Effector CD4-positive, alpha-beta T cell (primary cell): Measurements from ENCODE around the gene SIAH3.

Experiments
- DNase-seq: peaks from one replicate; pipeline ENCODE4 v3.0.0-alpha.2; 2020

The SIAH3 gene

DNA sequence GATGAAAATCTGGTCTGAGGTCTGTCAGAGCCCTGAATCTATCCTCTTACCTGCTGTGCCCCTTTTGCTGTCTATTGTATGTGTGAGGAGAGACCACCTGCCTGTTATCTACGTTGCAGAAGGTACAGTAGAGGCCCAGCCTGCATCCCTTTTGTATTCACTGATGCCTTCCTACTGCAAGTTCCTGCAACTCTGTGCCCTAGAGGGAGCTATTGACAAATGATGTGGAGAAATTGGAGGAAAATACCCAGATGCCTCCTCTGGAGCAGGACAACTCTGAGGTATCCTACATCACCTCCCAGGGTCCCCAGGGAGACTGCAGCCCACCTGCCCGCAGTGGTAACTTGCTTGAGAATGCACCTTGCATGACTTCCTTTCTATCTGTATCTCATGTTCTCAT, 33.7 kb downstream of the SIAH3 start:
- no peak for DNase-seq

DNA sequence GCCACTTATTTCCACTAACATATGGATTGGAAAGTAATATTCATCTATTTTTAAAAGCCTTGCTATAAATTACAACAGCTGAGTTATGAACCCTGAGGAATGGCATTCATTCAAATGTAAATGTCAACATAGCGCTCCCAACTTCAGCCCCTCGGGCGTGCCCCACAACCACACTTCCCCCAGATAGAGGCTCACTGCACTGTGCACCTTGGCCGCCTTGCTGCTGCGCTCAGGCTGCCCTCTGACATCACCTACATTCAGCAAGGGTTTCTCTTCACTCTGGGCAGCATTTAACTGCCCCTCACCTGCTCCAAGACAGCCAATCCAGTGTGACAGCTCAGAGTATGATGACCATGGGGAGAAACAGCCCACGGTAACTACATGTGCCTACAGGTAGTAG, 35.1 kb downstream of the SIAH3 start:
- DNase-seq, result no peak

DNA sequence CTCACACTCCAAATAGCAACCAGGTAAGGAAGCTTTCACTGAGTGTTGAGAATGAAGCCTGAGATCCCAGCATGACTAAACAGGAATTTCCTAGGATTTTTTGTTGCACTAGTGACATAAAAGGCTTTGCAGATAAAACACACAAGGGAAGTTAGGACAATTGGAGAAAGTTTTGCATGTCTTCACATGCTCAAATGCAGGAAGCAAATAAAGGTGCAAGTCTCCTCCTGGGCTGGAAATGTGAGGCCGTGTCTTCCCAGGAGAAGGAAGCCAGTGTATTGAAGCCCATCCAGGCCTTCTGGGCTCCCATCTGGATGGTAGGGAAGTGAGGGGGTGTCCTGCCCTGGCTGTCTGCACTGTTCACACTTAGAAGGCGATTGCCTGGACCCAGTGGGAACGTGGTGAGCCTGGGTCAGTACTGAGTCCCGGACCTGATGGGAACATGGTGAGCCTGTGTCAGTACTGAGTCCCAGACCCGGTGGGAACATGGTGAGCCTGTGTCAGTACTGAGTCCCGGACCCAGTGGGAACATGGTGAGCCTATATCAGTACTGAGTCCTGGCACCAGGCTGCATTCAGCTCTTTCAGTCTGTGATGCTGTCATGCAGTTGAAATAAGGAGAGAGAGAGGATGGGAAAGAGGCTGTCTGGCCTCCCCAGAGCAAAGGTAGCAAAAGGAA, 38.7 kb downstream of the SIAH3 start:
- DNase-seq, result no peak

DNA sequence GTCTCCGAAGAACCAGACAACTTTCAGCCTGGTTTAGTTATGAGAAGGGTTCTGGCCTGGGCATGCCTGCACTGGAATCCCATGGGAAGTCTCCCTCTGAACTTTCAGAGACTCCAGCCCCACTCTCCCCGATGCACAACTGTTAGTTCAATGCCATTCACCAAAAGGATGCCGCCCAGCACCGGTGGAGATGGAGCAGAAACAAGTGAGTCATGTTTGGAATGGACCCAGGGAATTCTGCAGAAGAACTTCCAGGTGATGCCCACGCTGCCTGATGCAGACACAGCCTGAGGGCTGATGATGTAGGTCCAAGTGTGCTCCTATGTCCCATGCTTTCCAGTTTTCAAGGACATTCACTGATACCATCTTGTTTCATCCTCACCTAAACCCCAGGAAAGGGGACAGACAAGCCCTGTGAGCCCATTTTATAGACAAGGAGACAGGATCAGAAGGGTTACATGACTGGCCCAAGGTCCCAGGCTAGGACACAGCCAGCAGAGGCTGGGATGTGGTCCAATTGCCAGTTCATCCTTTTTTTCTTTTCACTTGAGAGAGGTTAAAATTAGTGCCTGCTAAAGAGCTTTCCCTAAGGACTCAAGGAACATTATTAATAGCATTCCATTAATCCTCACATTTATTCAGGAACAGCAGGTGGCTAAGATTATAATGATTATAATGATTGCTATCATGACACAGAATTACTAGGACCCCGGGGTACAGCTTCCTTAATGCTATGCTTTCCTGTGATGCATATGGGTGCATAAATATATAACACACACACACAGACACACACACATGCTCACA, 39.5 kb downstream of the SIAH3 start:
- no peak for DNase-seq

DNA sequence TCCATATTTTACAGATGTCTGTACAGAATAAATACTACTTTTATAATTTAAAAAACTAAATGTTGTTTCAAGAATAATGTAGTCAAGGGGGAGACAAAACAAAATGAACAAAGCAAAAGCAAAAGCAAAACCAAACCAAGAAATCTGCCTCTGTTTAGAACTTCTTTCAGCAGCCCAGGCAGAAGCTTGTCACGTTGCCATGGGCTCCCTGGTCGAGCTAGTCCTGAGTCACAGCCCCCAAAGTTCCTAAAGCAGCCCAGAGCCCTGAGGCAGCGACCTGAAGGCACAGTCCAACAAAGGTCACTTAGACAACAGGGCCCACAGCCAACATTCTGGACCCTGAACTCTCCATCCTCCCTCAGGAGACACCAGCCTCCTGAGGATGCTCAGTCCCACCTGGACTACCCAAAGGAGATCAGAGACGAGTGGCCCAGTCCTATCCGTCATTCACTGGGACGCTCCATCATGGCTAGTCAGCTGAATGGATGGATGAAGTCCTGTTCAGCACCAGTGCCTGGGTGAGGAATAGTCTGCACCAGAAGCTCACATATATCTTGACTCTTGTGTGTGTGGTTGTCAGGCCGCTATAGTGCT, 41.7 kb downstream of the SIAH3 start:
- no peak for DNase-seq

DNA sequence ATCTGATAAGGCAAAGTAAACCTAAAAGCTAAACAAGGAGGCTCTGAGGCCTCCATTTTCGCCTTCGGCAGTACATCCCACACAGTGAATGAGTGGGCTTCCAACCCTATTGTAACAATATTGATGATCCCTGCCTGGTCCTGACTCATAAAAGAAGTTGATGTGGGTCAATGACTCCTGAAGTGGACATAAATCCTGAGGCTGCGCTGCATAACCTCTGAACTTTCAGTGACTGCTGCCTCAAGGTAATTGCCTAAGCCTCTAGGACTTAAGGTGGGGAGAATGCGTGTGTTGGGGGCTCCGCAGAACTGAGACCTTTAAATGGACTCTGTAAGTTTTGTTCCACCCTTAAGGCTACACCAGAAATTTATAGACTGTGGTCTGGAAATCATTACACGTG, 42.6 kb downstream of the SIAH3 start:
- DNase-seq, result no peak

DNA sequence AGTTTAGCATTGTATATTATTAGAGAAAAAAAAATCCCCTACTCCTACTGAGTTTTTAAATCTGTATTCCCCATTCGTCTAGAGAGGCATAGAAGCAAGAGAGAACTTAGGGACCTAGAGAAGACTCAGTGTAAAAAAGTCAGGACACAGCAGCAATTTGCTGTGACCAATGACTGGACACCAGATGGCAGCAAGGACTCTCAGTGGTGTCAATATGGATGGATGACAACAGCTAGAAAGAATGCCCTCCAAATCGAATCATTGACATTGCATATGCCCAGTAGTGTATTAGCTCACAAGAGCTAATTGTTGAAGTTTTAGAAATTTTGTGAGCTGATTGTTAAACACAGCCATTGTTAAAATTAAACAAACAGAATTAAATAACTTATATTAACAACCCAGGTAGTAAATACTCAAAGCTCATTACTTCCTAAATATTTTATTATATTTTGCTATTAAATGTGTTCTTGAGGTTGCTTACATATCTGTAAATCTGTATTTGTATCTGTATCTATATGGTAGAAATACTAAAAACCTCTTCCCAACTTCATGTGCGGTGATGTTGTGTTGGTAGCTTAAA, 43.9 kb downstream of the SIAH3 start:
- DNase-seq, result no peak

DNA sequence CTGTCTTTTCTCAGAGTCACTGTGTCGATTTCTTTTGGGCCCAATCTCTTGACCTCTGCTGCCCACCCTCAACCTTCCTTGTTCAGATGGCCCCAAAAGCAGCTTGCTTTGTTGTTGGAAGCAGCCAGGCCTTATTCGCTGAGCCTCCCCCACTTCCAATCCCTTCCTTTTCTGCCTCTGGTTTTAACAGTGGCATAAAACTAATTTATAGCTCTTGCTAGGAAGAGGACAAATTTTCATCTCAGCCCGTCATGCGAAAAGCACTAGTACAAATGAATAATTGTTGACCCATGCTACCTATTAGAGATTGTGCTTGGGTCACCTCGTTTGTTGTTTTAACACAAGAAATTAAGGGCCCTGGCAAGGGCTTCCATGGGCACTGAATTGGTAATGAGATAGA, 51.1 kb downstream of the SIAH3 start:
- no peak for DNase-seq

DNA sequence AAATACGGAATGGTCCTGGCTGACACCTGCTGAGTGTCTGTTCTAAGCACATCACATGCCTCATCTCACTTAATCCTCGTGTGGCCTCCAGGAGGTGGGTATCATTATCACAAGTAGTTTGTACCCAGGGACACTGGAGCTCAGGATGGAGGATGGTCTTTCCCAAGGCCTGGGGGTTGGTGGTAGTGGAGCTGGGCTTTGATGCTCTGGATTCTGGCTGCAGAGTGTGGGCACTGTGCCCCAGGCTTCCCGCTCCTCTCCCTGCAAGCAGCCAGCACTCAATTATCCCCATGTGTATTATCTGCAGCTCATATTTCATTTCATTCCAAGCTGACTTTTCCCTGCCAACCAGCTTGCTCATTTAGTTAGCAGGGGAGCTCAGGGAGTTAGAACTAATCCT, 52.1 kb downstream of the SIAH3 start:
- DNase-seq, result no peak

DNA sequence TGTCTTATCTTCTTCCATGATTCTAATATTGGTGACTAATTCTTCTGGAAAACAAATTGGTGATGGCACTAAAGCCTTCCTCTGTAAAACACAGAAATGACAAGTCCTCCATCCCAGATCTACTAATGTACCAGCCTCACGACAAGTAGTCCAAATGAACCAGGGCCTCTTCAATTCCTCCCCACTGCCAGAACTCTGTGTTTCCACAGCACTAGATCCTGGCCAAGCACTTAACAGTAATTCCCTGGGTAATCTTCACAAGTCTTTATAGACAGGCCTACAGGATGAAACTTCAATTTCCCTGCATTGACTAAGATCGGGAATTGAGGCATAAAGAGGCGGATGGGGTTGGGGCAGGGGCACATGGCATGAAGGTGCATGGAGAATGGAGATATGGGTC, 52.7 kb downstream of the SIAH3 start:
- DNase-seq, result no peak

DNA sequence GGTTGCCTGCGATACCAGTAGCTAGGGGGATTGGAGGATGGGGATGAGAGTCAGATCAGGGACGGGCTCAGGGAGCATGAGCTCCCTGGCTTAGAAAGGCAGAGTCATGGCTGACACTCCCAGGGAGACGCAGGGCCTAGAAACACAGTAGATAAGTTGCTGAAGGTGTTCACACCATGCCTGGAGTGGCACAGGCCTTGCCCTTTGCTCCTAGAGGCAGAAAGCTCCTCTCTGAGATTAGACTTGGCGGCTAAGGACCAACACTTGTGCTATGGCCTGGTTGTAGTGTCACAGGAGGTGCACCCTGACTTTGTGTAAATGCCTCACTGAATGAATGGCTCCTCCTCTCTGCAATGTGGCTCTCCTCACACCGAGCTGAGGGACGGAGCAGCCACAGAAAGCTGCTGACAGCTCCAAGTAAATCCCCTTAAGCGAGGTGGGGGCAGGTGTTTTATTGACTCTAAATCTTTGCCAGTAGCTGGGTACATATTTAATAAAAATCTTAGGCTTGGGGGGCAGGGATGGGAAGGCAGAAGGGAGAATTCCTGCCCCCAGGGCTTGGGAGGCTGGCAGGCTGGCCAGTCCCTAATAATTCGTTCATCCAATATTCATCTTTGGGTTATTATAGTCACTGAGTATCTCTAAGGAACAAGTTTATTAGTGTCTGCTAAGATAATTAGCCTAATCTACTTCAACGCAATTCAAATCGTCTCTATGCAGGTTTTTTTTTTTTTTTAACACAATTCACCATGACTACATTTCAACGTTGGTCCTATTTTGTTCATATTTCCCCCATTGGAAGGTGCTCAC, 54.9 kb downstream of the SIAH3 start:
- DNase-seq, result no peak

DNA sequence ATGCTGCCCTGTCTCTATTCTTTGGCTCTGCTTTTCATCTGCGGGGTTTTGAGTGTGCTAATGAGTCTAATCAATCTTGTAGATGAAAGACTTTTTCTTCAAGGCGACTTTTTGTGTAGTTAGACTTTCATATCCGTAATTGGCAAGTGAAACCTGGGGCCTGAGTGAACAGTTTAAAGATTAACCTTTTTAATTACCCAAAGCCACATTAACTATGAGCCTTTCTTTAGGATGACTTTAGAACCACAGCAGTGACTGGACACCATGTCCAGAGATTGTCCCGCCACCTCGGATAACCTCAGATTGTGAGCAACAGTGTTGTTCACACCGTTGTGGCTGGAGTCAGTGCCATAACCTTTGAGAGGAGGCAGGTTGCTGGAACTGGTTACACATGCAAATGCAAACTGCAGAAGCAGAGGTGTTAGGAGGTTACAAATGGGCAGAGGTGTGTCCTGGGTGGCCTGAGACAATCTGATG, 58.7 kb downstream of the SIAH3 start:
- no peak for DNase-seq

DNA sequence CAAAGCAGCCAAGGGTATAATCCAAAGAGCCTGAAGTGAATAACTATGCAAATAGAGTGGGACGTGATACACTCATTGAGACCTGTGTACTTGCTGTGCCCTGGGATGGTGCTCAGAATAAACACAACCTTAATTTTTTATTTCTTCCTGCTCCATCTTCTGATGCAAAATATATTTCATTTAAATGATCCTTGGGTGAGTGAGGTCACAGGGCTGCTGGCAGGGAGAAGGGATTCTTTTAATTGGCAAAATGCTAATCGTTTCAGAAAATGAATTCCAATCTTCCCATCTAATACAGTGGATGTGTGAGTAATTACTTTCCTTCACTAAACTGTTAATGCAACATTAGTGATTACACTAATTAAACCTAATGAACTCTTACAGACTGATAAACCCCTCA, 63.5 kb downstream of the SIAH3 start:
- DNase-seq, result no peak

DNA sequence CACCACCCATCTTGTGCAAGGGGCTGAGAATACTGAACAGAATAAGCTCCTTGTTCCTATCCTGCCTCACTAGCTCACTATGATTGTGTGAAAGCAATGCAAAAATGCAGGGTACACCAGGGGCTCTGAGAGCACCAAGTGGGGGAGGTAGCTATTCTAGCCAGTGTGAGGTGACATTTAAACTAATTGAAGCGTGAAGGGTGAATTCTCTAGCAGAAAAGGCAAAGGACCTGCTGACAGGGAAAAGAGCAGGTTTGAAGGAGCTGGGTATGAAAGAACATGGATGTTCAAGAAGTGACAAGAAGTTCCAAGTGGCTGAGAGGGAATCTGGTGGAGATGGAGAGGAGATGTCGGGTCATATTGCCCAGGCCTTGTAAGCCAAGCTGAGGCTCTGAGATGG, 64.2 kb downstream of the SIAH3 start:
- no peak for DNase-seq

DNA sequence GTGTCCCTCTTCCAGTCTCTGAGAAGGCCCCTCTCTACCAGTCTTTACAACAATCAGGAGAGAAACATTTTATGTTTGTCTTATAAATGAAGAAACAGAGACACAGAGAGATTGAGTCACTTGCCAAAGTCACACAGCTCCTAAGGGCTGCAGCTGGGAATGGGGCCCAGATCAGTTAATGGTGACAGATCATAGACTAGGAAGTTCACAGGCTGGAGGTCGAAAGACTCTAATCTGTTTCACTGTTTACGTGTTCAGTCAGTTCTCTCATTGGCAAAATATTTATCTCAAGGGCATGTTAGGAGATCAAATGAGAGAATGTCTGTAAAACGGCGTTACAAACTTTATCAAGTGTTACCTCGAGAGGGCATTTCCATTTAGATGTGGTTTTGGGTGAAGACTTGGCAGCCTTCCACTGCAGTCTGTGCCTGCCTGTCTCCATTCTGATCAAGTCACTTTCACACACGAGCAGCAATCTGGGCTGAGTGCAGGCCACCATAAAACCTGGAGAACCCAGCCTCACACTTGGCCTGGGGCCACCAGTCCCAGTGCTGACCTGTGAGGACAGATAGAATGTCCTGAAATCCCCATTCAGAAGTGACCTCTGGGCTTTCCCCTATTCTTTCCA, 65.1 kb downstream of the SIAH3 start:
- no peak for DNase-seq

DNA sequence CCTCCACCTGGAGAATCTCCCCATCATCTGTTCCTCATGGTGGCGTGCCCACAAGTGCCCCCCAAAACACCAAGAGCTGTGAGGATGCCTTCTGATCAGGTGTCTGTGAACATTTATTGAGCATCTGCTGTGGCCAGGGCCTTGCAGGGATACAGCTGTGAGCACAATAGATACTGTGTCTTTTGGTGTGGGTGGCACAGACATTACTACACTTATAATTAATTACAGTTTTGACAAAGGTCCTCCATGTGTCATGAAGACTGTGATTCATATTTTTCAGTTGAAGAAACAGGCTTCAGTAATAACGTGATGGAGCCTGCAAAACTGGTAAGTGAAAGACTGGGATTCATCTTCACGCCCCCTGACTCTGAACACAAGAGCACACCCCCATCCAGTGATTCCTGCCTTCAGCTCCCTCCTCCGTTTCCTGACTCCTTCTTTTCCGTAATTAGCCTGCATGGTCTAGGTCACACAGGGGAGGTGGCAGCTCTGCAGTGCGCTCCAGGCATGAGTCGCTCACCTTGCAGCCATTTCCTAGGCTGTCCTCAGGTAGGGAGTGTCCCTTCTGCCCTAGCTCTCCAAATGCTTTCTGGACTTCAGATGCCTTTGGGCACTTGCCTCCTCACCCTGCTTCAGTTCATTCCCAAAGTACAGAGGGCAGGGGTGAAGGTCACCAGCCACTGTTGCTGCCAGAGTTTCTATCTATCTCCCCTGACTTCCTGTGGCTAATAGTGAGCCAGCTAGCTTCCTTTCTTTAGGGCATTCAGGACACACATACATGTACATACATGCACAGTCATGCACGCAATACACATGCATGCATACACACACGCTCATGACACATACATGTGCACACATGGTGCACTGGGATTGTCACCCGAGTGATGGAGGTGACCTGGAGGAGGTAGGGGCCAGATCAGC, 66.5 kb downstream of the SIAH3 start:
- DNase-seq, result no peak

DNA sequence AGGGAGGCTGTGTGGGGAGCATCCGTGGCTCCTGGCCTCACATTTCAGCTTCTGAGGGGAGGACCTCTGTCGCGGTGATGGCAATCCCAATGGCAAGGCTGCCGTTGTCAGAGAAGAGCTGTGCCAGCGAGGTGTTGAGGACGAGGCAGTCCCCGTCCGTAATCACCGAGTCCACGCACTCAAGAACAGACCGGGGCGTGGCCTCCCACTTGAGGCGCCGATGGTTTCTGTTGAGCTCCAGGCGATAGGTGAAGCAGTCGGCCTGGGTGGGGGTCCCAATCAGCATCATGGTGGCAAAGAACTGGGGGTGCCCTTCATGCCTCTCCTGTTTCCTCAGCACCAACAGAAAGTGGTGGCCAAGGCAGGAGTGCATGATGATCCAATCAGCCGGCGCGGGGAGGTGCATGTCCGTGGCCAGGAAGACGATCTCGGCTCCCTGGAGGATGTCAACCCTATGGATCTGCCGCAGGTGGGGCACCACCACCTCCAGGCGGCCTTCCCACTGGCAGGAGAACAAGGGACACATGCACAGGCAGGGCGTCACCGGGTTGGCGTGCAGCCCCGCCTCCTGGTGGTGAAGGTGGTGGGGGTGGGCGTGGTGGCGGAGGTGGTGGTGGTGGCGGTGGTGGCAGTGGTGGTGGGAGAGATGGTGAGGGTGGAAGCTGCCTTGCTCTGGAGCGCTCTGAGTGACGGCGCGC, 68.1 kb downstream of the SIAH3 start:
- no peak for DNase-seq

DNA sequence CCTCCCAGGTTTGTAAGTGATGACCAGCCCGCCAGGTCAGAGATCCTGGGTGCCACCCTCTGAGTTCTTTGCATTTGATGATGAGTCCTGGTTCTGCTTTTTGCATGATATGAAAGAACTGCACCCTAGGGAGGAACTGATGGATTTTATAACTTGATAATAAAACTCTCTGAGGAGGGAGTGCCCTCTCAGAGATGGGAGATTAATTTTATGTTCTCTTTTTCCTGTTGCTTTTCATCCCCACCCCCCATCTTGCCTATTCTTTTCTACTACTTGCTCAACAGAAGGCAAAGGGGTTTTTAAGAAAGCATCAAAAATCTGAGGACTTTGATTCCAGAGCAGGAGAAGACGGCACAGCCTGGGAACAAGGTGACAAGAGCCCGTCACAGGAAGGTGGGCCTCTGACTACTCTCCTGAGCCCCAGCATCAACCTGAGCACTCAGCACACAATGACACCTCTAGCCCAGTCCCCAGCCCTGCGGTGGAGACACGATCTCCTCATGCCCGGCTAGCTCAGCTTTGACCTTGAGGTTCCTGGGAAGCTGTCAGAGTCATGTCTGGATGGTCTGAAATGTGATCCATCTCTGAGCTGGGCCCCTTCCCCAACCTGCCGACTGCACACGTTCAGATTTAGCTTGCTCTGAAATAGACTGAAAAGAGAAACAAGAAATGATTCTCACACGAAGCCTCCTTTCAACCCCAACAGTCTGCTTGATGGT, 69.1 kb downstream of the SIAH3 start:
- DNase-seq, result no peak

DNA sequence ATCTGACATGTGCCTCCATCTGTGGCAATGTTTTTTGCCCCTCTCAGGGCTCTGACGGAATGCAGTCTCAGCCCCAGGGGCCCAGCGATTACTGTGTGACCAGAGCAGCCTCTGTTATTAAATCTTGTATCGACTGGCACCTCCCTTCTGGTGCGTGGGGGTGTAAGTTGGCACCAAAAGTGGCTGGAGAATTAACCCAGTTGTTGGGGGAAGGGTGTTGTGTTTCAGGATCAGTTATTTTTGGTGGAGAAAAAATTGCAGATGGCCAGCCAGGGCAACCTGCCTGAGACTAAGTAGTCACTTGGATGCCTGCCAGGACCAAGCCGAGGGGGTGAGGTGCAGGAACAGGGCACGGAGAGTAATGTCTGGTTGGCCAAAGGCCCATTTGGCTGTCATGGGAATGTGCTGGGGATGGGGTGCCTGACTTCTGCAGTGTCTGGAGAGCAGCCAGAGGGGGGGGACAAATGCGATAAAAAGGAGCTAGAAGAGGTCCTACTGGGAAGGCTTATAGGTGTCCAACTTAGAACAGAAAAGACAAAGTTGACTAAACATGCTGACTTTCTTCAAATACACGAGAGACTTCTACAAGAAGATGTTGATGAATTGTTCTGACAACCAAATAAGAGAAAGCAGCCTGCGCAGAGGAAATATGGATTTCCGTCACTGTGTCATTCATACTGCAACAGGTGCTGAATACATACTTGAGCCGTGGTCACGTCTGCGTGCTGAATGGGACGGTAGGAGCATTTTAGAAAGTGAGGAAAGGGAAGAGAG, 69.8 kb downstream of the SIAH3 start:
- no peak for DNase-seq
